Measurements from ENCODE around the gene RERE.
A peak's percentile ranks its signal among the peaks of the same experiment; 100 is the strongest.

The RERE gene

DNA sequence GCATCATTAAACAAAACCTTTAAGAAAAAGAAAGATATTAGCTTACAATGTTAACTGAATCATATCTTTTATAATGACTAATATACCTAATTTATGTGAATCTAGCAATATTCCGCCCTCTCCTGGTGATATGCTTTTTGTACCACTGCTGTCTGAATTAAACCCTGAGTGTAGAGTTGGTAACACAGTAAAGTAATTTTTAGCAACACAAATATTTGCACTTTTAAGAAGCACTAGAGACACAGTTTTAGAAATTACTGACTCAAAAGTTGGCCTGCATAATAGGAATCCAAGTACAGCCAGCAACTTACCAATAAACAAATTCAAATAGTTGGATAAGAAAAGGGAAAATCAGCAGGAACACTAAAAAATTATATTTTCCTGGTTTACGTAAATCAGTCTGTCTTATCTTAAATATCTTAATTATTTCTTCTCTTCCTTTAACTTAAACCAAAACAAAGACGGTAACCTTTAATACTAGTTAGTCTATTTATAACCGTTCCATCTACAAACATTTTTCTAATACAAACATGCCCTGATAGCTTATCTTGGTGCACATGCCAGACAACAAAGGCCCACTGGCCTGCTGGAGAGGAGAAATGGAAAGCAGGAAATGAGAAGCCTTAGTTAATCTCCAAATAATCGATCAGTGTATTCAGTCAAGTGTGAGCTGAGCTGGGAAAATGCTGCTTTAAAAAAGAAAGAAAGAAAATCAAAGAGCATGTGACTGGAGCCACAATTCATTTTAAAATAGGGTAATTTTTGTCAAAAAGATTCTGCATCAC lies 246.0 kb downstream of the RERE start:
- no peak for DNase-seq (ENCODE audit: low spot score)

DNA sequence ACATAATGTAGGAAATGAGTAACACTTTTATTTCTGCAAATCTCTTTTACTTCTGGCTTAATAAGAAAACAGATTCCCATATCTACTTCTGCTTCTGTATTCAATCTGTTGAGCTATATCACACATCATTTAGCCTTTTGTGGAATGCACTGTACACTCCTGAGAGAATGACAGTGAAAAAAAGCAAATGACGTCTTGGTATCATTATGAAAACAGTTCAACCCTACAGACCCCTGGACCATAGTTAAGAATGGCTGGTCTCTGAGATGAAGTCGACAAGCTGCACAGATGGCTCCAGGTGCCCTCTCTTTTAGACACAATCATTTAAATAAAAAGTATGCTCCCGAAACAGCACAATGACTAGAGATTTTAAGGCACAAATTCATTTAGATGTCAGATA lies 247.0 kb downstream of the RERE start:
- no peak for DNase-seq (ENCODE audit: low spot score)

DNA sequence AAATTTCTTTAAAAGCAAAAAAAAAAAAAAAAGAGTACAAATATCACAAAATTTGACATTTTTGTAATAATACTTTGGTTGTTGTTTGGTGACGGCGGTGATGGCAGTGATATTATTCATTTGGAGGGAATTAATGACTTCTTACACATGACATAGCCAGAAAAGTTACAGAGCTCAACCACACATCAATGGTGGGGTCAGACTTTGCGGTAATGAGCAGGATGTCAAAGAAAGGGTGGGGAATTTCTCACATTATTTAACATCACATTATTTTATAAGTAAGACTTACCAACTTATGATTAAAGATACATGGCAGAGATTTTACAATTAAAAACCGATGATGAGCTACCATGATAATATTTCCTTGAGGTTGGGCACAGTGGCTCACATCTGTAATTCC lies 248.2 kb downstream of the RERE start:
- no peak for DNase-seq (ENCODE audit: low spot score)

DNA sequence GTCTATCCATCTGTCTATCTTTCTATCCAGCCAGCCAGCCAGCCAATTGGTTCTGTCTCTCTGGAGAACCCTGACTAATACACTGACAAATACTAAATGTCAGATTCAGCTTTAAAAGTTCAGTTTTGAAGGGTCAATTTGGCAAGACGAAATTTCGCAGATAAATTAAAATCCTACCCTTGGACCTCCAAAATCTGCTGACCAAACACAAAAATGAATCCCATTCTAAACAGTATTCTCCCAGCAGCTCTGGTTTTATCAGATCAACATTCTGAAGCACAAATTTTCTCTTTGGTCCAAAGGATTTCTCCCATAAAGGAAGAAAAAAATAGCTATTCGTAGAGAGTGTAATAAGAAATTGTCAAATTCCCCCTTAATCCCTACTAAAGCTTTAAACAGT lies 248.6 kb downstream of the RERE start:
- no peak for DNase-seq (ENCODE audit: low spot score)

DNA sequence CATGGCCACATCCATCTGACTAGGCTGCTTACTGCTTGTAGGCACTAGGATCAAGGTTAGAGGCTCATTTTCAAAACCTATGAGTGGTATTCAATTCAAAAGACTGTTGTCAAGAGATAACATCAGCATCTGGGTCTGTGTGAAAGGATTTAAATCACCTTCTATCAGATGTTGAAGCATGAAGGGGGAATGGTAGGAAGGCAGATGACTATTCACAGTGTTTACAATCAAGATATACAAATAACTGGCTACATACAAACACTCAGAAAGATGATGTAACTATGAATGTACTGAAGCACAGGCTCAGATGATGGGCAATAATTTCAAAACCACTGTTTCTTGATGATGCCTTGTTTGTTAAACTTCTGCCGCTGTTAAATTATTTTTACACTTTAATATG lies 250.3 kb downstream of the RERE start:
- no peak for DNase-seq (ENCODE audit: low spot score)

DNA sequence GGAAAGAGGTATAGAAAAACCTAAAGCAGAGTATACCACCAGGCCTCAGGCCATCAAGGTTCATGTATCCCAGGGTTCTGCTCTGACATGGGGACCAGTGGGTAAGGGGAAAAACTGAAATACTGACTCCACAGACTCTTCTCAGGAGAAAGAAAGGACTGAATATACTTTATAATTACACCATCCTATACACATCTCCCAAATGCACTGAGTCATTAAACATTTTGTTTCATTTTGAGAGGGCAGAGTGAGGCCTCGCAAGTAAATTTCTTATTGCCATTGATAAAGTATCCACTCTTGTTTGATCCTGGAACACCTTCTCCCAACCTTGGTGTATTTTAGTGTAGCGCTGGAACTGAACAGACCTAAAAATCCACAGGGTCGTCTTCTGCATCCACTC lies 251.6 kb downstream of the RERE start:
- no peak for DNase-seq (ENCODE audit: low spot score)

DNA sequence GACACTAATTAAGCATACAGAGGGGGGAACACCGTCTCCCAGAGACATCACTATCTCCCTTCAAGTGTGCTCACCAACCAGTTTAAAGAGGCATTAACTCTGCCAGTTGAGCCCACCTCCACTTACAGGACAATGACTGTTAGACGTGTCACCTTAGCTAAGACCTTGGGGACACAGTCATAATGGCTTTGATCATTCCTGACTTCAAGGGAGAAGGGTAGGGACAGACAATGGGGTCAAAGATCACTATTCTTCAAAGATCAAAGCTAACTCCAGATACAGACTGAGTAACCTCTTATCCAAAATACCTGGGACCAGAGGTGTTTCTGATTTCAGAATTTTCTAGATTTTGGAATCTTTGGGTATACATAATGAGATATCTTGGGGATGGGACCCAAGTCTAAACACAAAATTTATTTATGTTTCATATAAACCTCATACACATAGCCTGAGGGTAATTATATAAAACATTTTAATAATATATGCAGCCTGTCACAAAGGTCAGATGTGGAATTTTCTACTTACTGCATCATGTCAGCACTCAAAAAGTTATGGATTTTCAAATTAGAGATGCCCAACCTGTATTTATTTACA lies 253.4 kb downstream of the RERE start:
- no peak for DNase-seq (ENCODE audit: low spot score)

DNA sequence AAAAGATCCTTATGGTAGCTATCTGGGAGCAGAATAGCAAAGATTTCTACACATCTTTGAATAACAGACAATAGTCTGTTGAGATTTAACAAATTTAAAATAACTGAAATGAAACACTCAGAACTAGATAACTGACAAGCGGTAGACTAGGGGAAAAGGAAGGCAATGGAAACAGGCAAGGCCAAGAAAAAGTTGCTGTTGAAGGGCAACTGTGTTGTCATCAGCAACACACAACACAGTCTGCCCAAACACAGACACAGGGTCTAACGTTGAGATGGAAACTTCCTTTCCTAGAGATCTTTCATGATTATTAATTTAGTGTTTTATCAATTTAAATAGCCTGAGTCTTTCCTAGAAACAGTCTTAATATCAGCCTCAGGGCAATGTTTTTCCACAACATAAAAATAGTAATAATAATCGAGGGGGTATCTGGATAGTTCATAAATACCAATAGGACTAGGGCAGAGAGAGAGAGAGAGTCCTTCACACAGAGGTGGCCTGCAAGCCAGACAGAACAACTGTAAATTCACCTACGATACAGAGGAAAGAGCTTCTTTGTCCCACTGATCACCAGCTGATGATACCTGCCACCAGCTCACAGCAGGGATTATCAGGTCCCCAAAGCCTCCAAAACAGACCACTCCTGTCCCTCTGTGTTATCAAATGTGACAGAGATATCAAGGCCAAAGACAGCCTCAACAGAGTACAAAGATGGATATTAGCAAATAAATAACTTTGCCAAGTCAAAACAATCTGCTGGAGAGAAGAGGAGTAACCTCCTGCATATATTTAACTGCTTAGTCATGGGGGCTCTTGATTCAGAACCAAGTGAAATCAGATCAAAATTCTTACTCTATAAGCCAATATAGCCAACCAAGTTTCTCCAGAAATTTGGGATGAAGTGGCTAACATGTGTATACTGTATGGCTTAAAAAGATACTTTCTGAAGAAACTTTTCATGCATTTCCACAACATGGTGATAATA lies 254.3 kb downstream of the RERE start:
- no peak for DNase-seq (ENCODE audit: low spot score)

DNA sequence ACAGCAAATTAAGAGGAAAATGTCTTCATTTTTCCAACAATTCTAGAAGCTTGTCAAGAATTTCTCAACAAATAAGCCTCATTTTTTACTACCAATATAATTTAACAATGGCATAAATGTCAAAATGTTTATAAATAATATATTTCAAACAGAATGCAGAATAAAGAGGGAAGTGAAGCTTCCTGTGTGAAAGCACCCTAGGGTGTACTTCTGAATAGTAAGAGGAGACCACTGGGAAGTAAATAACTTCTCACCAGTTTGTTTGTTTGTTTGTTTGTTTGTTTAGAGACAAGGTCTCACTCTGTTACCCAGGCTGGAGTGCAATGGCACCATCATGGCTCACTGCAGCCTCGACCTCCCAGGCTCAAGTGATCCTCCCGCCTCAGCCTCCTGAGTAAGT lies 255.2 kb downstream of the RERE start:
- no peak for DNase-seq (ENCODE audit: low spot score)

DNA sequence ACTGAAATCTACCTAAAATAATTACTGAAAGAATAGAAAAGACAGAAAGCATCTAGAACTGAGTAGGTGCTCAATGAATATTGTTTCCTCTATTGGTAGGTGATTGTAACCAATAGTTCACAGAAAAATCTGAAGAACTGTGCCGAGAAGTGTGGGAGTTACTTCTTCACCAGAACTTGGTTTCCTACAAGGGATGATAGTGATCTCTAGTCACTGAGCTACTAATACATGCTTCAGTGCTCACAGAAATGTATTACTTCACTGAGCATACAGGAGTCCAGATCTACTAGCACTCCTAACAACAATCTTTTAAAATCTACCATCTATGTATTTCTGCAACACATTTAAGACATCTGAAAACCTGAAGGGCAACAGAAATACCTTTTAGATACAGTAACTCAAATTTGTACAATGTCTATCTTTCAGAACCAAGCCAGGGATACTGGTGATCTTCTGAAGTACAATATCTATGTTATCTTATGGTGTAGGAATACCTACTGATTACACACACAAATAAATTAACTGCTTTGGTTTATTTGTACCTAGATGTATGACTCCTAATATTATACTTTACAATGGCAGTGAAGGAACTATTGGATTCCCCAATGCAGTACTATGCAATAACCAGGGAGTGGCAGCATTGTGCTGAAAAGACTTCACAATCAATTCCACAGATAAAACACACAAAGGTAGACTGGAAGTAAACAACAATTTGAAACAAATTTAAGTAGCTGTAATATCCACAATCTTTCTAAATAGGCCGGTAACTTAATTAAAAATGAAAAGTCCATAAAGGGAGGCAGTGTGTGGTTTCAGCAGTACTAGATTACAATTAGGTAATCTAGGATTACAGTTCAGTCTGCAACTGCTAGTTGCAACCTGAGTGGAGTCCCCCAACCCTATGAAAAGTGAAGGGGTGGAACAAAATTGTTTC lies 256.6 kb downstream of the RERE start:
- DNase-seq (ENCODE audit: low spot score) = peak; percentile 82

DNA sequence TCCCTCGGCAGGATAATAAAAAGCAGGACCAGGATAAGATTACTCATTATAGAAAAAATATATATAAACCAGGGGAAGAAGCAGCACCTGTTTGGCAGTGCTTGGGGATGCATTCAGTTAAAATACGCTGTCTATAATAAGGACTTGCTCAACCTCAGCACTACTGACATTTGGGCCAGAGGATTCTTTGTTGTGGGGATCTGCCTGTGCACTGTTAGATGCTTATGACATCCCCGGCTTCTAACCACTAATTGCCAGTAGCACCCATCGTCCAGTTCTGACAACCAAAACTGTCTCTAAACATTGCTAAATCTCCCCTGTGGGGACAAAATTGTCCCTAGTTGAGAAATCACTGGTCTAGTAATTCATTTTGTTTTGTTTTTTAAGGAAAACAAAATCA lies 257.4 kb downstream of the RERE start:
- no peak for DNase-seq (ENCODE audit: low spot score)

DNA sequence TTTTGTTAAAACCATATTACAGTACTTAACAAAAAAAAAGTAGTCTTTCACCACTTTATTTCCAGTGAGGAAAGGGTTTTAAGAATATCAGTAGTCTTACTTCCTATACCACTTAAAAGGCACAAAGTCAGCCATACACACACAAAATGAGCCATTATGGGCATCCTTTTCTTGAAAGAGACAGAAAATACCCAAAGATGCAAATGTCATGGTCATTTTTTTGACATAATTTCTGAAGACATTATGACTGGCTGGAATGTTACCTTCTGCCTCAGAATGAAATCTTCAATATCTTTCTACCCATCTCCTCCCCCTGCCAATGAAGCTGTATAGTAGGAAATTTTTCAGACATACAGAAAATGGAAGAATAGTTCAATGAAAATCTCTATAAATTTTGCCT lies 261.9 kb downstream of the RERE start:
- DNase-seq (ENCODE audit: low spot score) = no peak

DNA sequence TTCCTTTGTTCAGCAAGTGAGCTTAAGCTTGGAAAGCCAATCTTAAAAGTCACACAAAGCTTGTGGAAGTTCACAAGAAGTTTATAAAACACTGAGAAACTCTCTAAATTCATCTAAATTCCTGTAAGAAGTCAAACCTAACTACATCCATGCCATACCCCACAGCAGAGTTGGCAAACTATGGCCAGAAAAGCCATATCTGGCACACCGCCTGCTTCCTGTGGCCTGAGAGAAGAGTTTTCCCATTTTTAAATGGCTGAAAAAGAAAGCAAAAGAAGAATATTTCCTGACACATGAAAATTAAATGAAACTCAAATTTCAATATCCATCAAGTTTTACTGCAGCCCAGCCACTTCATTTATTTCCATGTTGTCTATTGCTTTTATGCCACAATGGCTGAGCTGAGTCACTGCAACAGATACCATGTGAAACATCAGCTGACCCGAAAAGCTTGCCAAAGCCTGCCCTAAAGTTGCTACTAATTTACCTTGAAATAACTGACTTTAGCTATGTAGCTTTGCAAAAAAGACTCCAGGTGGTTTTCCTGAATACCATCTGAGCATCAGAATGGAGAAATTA lies 262.4 kb downstream of the RERE start:
- no peak for DNase-seq (ENCODE audit: low spot score)

DNA sequence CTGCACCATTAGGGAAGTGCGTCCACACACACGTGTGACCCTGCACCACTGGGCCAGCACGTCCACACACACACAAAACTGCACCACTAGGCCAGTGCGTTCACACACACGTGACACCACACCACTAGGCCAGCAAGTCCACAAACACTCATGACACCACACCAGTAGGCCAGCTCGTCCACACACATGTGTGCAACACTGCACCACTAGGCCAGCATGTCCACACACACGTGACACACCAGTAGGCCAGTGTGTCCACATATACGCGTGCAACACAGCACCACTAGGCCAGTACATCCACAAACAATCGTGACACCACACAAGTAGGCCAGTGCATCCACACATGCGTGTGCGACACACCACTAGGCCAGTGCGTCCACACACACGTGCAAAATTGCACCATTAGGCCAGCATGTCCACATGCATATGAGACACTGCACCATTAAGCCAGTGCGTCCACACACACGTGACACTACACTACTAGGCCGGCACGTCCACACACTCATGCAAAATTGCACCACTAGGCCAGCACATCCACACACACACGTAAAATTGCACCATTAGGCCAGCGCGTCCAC lies 264.5 kb downstream of the RERE start:
- no peak for DNase-seq (ENCODE audit: low spot score)

DNA sequence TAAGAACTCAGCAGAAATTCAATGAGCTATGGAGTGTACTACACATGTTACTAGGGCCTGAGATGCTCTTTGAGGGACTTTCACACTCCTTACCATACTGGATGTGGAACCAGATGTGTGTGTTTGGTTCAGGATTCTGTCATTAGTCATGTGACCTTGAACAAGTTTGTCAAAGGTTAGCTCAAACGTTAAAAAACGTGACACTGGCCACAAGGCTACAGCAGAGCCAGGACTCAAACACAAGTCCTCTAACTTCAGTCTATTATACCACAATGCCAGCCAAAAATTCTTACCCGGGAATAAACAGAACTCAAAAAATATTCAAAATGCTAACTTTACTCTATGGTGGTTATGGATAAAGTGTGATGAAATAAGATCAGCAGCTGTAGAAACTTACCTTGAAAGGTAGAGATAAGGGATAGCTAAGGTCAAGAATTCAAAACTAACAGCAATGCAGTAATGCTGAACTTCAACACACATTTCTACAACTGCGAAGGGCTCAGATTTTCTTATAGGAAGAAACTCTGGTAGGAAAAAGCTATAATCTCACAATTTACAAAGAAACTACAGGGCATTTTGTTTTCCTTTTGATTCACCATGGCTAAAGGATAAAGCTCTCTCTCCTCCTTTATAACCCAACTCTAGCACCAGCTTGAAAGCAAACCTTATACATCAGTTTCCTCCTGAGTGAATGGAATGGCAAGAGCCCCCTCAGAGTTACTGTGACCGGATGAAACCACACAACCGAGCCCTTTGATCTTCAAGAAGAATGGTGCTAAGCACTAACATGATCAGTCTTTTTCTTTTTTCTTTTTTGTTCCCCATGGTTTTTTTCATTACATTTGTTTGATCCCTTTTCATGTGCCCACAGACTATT lies 265.6 kb downstream of the RERE start:
- peak; percentile 69 for DNase-seq (ENCODE audit: low spot score)

DNA sequence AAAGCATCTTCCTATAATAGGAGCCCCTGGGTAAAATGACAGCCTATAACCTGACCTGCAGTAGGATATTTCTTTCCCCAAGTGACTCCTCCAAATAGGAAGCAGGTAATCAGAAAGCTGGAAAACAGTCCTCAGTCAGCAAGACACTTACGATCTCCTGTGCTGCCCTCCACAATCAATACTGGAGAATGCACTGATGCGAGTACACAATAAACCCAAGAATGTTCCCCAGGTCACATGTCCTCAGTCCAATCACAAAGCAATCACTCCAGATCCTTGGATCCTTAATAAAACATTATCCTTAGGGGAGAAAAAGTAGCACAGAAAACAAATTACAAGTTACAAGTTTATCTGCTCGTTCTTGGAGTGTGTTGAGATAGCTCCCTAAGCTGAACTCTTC lies 266.4 kb downstream of the RERE start:
- DNase-seq (ENCODE audit: low spot score) = no peak

DNA sequence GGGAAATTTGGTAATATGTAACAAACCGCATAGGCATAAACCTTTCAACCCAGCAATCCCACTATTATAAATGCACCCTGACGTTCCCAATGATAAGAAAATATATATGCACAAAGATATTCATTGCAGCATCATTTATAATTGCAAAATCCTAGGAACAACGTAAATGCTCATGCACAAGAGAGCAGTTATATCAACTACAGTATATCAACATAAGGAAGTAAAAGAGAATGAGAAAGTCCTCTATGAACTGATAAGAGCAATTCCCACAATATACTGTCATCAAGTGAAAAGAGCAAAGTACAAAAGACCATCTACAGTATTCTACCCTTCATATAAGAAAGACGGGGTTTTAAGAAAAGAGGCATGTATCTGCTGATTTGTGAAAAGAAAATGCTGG lies 269.6 kb downstream of the RERE start:
- no peak for DNase-seq (ENCODE audit: low spot score)

DNA sequence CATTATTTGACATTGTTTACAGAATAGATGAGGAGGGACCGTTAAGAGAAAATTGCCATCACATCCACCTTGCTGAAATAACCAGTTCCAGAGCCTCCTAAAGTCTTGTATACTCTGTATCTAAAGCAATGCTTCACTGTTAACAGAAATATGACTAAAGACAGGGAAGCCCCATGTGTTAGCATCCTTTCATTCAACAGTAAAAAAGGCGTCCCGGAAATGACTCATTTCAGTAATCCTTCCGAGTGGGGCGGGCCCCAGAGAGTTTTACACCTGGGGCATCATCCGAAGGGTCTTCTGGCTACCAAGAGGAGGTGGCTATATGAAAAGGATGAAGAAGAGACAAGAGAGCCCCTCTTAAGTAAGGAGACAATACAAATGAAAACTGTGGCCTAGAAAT lies 272.4 kb downstream of the RERE start:
- no peak for DNase-seq (ENCODE audit: low spot score)

DNA sequence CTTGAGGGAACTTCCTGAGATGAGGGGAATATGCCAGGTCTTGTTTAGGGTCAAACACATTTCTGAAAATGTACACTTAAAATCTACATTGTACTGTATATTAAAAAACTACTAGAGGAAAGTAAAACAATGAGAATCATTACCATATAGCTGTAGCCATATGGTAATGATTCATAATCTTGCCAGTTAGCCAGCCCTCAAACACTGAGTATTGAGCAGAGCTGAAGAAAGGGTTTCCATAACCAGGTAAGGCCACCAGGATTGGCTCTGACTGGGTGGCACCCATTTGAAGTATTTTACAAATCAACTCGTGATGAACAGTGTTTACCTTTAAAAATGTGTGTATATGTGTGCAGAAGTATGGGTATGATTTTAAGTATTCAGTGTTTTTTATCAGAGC lies 272.8 kb downstream of the RERE start:
- DNase-seq (ENCODE audit: low spot score) = no peak

DNA sequence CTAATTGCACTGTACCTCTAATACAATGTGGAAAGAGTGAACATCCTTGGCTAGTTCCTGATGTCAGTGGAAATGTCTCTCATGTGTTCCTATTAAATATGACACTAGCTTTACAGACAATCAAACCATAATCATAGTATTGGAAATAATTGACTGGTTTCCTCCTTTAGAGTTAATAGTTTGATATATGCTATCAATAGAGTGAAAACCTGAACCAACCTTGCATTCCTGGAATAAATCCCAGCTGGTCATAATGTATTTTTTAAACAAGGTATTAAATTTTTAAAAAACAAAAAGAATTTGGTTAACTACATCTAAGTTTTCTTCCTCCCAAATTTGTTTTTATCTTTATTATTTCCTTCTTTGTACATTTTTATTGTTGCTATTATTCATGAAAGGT lies 273.5 kb downstream of the RERE start:
- no peak for DNase-seq (ENCODE audit: low spot score)
